ENCODE results near the gene CEACAM19. TPM values are rescaled to one million over a fixed set of nuclear protein-coding genes. Genes with fewer than 3 reads are reported as not detected.

Gene CEACAM19
- total RNA-seq, 1 experiment from 2014 or later = not detected

Small RNA genes lying within 50 kb of the gene (small RNA-seq; reads per million reads assigned to genes)
- not detected for gene RF00285

Other genes with a start within 250 kb of the CEACAM19 start
- not detected in 2 replicates for gene ZNF229, start 223.0 kb upstream of the CEACAM19 start, total RNA-seq (2014; rRNA removed; shearing (Covaris generic); ENCODE audit: low replicate concordance)
- gene ZNF180, start 171.0 kb upstream of the CEACAM19 start, total RNA-seq (2014; rRNA removed; shearing (Covaris generic); ENCODE audit: low replicate concordance) = 5.9 and 7.7 TPM in 2 replicates
- gene CEACAM20, start 141.8 kb upstream of the CEACAM19 start, total RNA-seq (2014; rRNA removed; shearing (Covaris generic); ENCODE audit: low replicate concordance) = not detected in 2 replicates
- not detected in 2 replicates for gene IGSF23, start 57.9 kb upstream of the CEACAM19 start, total RNA-seq (2014; rRNA removed; shearing (Covaris generic); ENCODE audit: low replicate concordance)
- gene PVR, start 27.6 kb upstream of the CEACAM19 start, total RNA-seq (2014; rRNA removed; shearing (Covaris generic); ENCODE audit: low replicate concordance) = not detected in 2 replicates
- gene CEACAM16, start 27.7 kb downstream of the CEACAM19 start, total RNA-seq (2014; rRNA removed; shearing (Covaris generic); ENCODE audit: low replicate concordance) = not detected in 2 replicates
- 0.54 TPM in 1 of 2 replicates, not detected in the other for gene BCL3, start 77.2 kb downstream of the CEACAM19 start, total RNA-seq (2014; rRNA removed; shearing (Covaris generic); ENCODE audit: low replicate concordance)
- gene CBLC, start 106.4 kb downstream of the CEACAM19 start, total RNA-seq (2014; rRNA removed; shearing (Covaris generic); ENCODE audit: low replicate concordance) = not detected in 2 replicates
- not detected in 2 replicates for gene BCAM, start 137.6 kb downstream of the CEACAM19 start, total RNA-seq (2014; rRNA removed; shearing (Covaris generic); ENCODE audit: low replicate concordance)
- gene NECTIN2, start 174.8 kb downstream of the CEACAM19 start, total RNA-seq (2014; rRNA removed; shearing (Covaris generic); ENCODE audit: low replicate concordance) = 2.0 TPM in 1 of 2 replicates, not detected in the other
- gene TOMM40, start 219.8 kb downstream of the CEACAM19 start, total RNA-seq (2014; rRNA removed; shearing (Covaris generic); ENCODE audit: low replicate concordance) = 25.6 and 64.7 TPM in 2 replicates
- gene APOE, start 234.3 kb downstream of the CEACAM19 start, total RNA-seq (2014; rRNA removed; shearing (Covaris generic); ENCODE audit: low replicate concordance) = 1.3 and 1.9 TPM in 2 replicates
- gene APOC1, start 243.1 kb downstream of the CEACAM19 start, total RNA-seq (2014; rRNA removed; shearing (Covaris generic); ENCODE audit: low replicate concordance) = not detected in 2 replicates

Measured in Karpas-422 (cell line).